GM08714 (cell line): ENCODE measurements around the gene CYP51A1.
"Not testable (repeated sequence)": the region's sequence is repeated elsewhere in the genome, so short reads cannot be mapped to it uniquely, and the experiment has no call there.

Source experiments
- H3K4me3 ChIP-seq: fragments of 200-500 bp; sonication (Bioruptor generic); 2 replicates; pipeline ENCODE4 v1.5.1; 2014; ENCODE audit warnings: mild to moderate bottlenecking, low read length, inconsistent platforms
- ZNF274 ChIP-seq: IDR thresholded peaks from 2 replicates; pipeline ENCODE4 v1.6.1; 2012; ENCODE audit warnings: mild to moderate bottlenecking, low read depth, low read length

Gene CYP51A1

GRCh38 chr7:92134271-92135051 is at the start of gene CYP51A1:
CYP51A1 (minus strand) TSS chr7:92134477; CDS start chr7:92134364, 113 bp downstream.
- peak within 1 kb of the TSS; percentile 76 for H3K4me3 ChIP-seq
- no peak for TF ChIP-seq ZNF274

GRCh38 chr7:92178928-92179924 is 44.9 kb upstream of the CYP51A1 start, which contains the start of gene LRRD1:
LRRD1 (minus strand) TSS chr7:92179142; CDS start chr7:92165202, 13,940 bp downstream.
- TF ChIP-seq ZNF274, result no peak
- H3K4me3 ChIP-seq, result peak within 1 kb of the TSS; percentile 39; the same call in 1 of the 2 replicates

GRCh38 chr7:92177362-92177761 is 43.1 kb upstream of the CYP51A1 start:
- no peak for TF ChIP-seq ZNF274
- H3K4me3 ChIP-seq, result no peak overlapping the region

- H3K4me3 ChIP-seq, result not testable (repeated sequence)
Observed at GRCh38 chr7:92169529-92169928, 35.3 kb upstream of the CYP51A1 start.

- H3K4me3 ChIP-seq, result no peak overlapping the region
- TF ChIP-seq ZNF274, result no peak
Observed at GRCh38 chr7:92161271-92161670, 27.0 kb upstream of the CYP51A1 start.

GRCh38 chr7:92158660-92159575 is 24.6 kb upstream of the CYP51A1 start:
- no peak for TF ChIP-seq ZNF274
- no peak overlapping the region for H3K4me3 ChIP-seq

- TF ChIP-seq ZNF274, result no peak
- no peak overlapping the region for H3K4me3 ChIP-seq
Observed at GRCh38 chr7:92156990-92157389, 22.7 kb upstream of the CYP51A1 start.

- TF ChIP-seq ZNF274, result no peak
- no peak overlapping the region for H3K4me3 ChIP-seq
Observed at GRCh38 chr7:92155108-92155739, 20.9 kb upstream of the CYP51A1 start.

- TF ChIP-seq ZNF274, result no peak
- H3K4me3 ChIP-seq, result no peak overlapping the region
Observed at GRCh38 chr7:92150450-92151017, 16.3 kb upstream of the CYP51A1 start.

GRCh38 chr7:92149736-92150239 is 15.5 kb upstream of the CYP51A1 start:
- no peak for TF ChIP-seq ZNF274
- no peak overlapping the region for H3K4me3 ChIP-seq

- not testable (repeated sequence) for H3K4me3 ChIP-seq
Observed at GRCh38 chr7:92143192-92143880, 9.1 kb upstream of the CYP51A1 start.

GRCh38 chr7:92142791-92143190 is 8.5 kb upstream of the CYP51A1 start:
- not testable (repeated sequence) for H3K4me3 ChIP-seq
